Smooth muscle cell of the brain vasculature (primary cell): ENCODE measurements around the gene ADH5.
"Not testable (repeated sequence)": the region's sequence is repeated elsewhere in the genome, so short reads cannot be mapped to it uniquely, and the experiment has no call there.

ENCODE experiments used
- DNase-seq: peaks from one replicate; pipeline ENCODE4 v3.0.0-alpha.2; 2012; ENCODE audit warnings: low read depth, low spot score

ADH5 gene

GRCh38 chr4:99084595-99084994 is 4.0 kb downstream of the ADH5 start:
- no peak for DNase-seq

- no peak for DNase-seq
These were observed 6.4 kb downstream of the ADH5 start for GRCh38 chr4:99082192-99082591.

DNA sequence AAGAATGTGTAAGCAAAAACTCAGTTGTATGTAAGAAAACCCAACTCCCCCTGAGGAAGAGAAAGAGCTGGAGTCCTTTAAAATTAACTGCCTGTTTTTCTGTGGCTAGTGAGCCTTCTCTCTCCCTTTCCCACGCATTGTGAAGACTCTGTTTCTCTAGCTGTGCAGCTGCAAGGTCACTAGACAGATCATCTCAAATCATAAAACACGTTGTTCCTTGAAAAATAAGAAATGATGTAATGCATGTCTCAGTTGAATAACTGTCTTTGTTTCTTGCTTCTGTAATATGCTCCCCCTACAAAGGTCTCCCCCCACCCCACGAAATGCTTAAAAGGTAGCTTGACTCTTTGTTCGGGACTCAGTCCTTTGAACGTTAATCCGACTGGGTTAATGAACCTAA is 7.7 kb downstream of the ADH5 start:
- not testable (repeated sequence) for DNase-seq

GRCh38 chr4:99079625-99080295 is 8.8 kb downstream of the ADH5 start:
- DNase-seq = no peak

GRCh38 chr4:99078931-99079624 is 9.5 kb downstream of the ADH5 start:
- no peak for DNase-seq

GRCh38 chr4:99078336-99078735 is 10.3 kb downstream of the ADH5 start:
- DNase-seq = no peak

GRCh38 chr4:99077177-99077576 is 11.4 kb downstream of the ADH5 start:
- DNase-seq = no peak

DNA sequence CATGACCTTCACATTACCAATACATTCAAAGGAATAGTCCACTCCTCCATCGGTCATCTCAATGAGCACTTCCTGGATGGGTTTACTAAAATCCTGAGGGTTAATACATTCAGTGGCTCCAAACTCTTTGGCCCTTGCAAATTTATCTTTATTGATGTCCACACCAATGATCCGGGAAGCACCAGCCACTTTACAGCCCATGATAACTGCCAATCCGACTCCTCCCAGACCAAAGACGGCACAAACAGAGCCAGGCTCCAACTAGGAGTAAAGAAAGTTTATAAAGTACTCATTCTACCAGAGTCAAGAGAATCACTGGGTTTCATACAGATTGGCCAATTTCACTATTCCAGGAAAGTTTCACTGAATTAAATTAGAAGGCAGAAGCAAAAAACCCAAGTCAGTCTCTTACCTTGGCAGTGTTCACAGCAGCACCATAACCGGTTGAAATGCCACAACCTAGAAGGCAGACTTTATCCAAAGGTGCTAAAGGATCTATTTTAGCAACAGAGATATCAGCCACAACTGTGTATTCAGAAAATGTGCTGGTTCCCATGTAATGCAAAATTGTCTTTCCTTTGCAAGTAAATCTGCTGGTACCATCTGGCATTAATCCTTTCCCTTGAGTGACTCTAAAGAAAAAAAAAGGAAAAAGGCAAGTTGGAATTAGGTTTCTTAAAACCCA is 12.2 kb downstream of the ADH5 start:
- no peak for DNase-seq

GRCh38 chr4:99074816-99075215 is 13.8 kb downstream of the ADH5 start:
- DNase-seq = no peak

DNA sequence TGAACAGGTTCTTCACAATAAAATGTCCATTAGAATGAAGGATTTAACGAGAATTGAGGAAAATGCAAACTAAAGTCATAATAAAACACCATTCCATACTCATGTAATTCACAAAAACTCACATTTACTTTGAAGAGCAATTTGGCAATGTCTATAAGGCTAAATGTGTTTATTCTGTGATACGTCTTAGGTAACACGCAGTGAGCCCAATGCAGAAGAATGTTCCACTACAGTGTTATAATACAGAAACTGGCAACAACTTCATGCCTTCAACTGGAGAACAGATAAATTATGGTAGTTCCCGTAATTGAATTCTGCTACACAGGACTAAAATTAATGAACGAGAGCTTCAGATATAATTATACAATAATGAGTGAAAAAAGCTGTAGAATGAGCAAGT is 17.4 kb downstream of the ADH5 start:
- DNase-seq = no peak

- no peak for DNase-seq
These were observed 21.0 kb downstream of the ADH5 start for GRCh38 chr4:99067617-99068016.

DNA sequence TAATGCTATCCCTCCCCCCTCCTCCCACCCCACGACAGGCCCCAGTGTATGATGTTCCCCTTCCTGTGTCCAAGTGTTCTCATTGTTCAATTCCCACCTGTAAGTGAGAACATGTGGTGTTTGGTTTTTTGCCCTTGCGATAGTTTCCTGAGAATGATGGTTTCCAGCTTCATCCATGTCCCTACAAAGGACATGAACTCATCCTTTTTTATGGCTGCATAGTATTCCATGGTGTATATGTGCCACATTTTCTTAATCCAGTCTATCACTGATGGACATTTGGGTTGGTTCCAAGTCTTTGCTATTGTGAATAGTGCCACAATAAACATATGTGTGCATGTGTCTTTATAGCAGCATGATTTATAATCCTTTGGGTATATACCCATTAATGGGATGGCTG is 23.1 kb downstream of the ADH5 start:
- not testable (repeated sequence) for DNase-seq

- DNase-seq = no peak
These were observed 26.5 kb downstream of the ADH5 start for GRCh38 chr4:99062120-99062519.

DNA sequence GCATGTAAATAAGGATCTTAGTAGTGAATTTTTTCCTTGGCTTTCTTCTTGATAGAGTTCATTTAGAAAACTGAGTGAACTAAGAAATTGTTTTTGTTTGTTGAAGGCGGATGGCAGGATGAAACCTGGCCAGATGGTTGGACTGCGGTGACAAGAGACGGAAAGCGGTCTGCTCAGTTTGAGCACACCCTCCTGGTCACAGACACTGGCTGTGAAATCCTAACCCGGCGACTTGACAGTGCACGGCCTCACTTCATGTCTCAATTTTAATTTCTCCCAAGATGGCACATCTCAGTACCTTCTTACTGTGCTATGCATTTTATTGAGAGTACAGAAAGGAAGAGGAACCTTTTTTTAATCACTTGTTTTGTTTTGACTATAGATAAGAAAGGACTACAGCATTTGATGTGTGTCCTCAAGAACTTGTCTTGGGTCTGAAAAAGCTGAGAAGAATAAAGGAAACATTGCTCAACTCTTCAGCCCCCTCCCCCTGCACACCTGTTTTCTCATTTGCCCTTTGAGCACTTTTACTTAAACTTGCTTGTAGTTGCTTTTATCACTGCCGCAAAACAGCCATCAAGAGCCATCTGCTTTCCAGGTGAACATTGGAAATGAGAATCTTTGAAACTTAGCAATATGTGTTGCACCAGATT is 27.4 kb downstream of the ADH5 start:
- no peak for DNase-seq

- DNase-seq = no peak
These were observed 29.0 kb downstream of the ADH5 start for GRCh38 chr4:99059550-99059949.

- no peak for DNase-seq
These were observed 30.4 kb downstream of the ADH5 start for GRCh38 chr4:99058228-99058627.

DNA sequence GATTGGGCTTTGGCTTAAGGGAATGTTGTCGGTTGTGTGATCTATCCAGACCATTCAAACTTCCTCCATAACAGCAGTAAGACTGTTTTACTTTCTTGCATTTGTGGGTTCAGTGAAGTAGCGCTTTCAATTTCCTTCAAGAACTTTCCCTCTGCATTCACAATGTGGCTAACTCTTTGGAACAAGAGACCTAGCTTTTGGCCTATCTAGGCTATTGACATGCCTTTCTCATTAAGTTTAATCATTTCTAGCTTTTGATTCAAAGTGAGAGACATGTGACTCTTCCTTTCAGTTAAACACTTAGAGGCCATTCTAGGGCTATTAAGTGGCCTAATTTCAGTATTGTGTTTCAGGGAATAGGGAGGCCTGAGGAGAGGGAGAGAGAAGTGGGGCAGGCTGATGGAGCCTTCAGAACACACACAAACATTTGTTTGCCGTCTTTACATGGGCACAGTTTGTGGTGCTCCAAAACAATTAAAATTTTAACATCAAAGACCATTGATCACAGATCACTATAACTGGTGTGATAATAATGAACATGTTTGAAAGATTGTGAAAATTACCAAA is 34.1 kb downstream of the ADH5 start:
- DNase-seq = no peak

GRCh38 chr4:99052902-99053301 is 35.7 kb downstream of the ADH5 start:
- no peak for DNase-seq

DNA sequence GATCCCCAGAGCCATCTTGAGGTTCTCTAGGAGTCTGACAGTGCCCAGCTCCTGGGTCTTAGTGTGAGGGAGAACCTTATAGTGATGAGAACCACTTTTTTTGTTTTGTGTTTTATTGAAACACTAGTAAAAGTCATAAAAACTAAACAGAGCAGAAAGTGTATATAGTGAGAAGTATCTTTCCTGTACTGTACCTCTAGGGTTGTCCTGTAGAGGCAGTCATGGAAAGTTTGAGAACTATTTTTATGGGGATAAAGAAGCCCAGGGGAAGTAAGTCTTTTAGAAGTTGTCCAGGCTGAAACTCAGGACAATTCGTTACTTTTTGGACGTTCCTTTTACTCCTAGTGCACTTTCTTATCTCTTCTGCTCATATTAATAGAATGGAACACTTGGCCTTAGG is 40.9 kb downstream of the ADH5 start:
- DNase-seq = no peak

DNA sequence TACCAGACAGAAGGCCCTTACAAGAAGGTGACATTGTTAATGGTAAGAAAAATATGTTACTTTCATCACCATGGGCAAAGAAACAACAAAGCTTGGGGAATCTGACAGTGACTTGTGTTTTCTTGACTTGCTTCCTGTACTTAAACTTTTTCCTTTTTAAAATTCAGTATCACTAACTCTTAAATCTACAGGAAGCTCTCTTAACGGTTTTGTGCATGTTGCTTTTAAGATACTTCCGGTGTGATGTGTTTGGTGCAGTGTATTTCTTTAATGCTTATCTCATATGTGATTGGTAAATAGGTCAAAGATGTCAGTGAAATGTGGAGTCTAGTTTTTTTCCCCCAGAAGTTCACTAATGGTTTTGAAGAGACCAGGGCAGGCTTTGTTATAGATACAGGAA is 45.2 kb downstream of the ADH5 start:
- no peak for DNase-seq

DNA sequence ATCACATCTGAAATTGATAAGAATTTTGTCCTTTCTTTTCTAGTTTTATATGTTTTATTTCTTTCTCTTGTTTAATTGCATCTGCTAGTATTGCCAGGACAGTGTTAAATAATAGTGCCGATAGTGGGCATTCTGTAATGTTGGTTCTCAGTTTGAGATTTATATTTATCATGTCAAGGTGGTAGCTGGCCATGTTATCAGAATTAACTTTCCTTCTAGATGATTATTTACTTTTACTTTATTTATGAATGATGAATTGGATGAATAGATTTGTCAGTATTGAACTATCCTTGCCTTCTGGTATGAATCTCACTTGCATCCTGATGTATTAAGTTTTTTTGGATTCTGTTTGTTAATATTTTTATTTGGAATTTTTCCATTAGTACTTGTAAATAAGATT is 50.4 kb downstream of the ADH5 start:
- DNase-seq = no peak

DNA sequence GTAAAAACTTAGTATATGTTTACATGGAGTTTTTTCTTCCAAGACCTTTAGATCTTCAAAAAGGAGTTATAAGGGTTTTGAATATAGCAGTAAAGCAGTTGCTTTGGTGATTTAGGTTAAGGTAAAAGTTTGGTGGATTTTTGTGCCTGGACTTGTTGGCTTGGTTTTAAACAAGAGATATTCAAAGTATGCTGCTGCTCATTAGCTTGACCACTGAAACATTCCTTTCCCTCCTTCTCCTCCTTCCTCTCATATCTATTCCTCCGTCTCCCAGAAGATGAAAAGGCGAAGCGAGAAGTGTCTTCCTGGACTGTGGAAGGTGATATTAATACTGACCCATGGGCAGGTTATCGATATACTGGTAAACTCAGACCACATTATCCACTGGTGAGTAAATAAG is 54.6 kb downstream of the ADH5 start:
- no peak for DNase-seq
